NCI-H146 treated with DMSO at 0.1 percent for 48 hours (cell line): Measurements from ENCODE around the gene RNFT2.
"Not testable (repeated sequence)": the region's sequence is repeated elsewhere in the genome, so short reads cannot be mapped to it uniquely, and the experiment has no call there.

ENCODE experiments used
- DNase-seq: peaks from one replicate; lab custom pipeline; 2025; ENCODE audit not compliant: unreplicated experiment; lab: John Stamatoyannopoulos, UW

RNFT2 gene

DNA sequence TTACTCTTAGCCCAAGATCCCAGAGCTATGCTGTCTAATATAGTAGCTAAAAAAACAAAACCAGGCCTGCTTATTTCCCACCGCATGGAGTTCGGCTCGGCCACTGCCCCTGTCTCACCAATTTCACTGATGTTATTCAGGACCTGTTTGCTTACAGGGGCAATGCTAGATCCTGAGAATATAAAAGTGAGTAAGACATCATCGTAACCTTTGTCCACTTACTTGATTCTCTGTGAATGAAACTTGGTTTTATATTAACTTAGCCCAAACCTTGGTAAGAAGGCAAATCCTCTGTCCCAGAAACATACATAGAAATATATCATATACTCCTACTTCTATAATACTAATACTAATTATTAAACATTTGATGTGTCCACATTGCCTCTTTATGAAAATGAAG is 56.6 kb downstream of the RNFT2 start:
- DNase-seq = no peak

DNA sequence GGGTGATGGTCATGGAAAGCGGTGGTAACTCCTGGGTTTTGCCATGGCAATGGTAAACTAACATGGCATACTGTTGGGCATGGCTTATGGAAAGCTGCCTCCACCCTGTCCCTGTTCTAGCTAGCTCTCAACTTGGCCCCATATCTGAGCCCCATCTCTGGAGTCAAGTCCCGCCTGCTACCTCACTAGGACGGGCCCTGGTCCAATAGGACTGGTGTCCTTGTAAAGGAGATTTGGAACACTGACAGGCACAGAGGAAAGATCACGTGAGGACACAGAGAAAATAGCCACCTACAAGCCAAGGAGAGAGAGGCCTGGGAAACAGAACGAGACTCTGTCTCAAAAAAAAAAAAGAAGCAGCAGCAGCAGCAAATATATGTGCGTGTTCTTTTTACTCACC is 59.8 kb downstream of the RNFT2 start:
- no peak for DNase-seq

DNA sequence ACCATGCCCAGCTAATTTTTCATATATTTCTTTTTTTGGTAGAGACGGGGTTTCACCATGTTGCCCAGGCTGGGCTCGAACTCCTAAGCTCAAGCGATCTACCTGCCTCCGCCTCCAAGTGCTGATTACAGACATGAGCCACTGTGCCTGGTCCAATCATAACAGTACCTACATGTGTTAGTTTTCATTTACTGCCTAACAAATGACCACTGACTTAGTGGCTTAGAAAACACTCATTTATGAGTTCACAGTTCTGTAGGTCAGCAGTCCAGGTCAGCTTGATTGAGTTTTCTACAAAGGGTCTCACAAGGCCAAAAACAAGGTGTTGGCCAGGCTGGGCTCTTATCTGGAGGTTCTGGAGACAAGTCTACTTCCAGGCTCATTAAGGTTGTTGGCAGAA is 60.6 kb downstream of the RNFT2 start:
- no peak for DNase-seq

DNA sequence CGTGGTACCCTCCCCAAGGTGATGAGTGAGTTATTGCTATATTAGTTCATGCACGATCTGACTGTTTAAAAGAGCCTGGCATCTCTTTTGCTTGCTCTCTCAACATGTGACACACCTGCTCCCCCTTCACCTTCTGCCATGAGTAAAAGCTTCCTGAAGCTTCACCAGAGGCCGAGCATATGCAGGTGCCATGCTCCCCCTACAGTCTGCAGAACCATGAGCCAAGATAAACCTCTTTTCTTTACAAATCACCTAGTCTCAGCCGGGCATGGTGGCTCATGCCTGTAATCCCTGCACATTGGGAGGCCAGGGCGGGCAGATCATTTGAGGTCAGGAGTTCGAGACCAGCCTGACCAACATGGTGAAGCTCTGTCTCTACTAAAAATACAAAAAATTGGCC is 61.8 kb downstream of the RNFT2 start:
- no peak for DNase-seq

DNA sequence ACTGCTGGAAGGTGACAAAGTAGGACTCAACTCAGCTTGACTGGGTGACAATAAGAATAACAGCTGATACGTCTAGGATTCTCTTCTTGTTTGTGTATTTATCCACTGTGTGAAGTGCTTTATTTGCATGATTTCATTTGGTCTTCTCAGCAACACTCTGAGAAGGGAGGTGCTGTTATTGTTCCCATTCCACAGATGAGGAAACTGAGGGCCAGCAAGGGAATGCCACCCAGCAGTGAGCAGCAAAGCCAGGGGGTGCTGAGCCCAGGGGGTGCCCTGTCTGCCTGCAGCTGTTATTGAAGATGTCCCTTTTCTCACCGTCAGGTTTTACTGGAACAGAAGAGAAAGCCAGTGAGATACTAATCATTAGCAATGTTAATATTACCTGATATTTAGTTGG is 62.8 kb downstream of the RNFT2 start:
- DNase-seq = no peak

DNA sequence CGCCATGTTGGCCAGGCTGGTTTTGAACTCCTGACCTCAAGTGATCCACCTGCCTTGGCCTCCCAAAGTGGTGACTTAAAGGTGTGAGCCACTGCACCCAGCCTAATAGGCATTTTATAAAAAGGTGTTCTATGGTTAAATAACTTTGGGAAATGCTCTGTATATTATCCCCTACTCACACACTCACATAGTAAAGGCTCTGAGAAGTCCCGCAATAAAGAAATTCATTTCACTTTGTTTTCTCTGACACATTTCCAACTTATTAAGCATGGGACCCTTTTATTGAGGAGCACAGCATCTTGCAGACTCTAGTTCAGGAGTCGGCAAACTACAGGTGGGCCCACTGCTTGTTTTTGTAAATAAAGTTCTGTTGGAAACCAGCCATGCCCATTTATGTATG is 63.9 kb downstream of the RNFT2 start:
- no peak for DNase-seq

DNA sequence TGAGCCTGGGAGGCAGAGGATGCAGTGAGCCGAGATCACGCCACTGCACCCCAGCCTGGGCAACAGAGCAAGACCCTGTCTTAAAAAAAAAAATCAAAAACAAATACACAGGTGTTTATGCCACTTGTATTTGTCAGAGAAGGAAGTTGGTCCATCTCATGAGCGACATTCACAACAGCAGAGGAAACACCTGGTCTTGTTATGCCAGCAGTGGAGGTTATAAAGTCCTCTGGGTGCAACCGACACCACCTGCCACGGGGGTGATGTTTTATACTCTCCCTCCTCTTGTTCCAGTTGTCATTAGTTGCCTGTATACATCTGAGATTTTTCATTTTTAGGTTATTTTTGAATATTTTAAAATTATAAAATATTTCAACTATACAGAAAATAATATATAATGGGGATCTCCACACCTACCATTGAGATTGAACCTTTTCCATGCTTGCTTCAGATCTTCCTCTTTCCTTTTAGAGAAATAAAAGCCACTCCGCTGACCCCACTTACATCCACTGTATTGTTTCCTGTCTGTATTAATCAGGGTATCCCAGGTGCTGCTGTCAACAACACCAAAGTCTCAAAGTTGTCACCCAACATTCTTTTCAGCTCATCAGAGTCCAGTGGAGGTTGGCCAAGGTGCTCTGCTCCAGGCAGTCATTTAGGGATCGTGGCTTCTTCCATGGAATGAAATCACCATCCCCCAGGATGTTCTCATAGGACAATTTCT is 65.1 kb downstream of the RNFT2 start:
- DNase-seq = no peak

DNA sequence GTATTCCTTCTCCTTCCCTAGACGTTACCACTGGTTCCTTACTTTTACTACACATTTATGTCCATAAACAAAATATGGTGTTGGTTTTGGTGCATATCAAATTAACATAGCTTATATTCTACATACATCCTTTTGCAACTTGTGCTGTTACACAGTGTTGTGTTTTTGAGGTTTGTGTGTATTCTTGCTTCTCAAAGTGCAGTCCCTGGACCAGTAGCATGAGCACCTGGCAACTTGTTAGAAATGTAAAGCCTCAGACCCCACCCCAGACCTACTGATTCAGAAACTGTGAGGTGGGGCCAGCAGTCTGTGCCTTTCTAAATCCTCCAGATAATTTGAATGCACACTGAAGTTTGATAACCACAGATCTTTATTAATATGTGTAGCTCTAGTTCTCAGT is 65.9 kb downstream of the RNFT2 start:
- DNase-seq = no peak

DNA sequence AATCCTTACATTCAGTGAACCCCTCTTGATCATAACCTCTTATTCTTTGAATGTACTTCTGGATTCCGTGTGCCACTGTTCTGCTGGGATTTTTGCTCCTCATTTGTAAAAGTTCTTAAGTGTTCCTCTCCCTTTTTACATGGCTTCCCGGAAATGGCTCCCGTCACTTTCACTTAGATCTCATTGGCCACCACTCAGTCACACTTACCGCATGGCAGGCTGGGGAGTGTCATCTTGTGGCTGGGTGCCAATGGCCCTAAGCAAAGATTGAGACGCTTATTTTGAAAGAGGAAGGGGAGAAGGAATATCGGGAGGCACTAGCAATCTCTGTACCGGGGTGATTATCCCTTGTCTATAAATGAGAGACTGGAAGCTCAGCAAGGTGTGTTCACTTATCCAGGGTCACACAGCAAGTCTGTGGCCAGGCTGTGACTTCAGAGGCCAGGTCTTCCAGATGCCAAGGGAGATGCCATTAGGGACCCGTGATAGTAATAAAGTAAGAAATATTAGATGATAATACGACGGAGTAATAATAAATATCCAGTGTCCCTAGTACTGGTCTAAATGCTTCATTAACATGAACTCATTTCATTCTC is 68.8 kb downstream of the RNFT2 start:
- DNase-seq = no peak

DNA sequence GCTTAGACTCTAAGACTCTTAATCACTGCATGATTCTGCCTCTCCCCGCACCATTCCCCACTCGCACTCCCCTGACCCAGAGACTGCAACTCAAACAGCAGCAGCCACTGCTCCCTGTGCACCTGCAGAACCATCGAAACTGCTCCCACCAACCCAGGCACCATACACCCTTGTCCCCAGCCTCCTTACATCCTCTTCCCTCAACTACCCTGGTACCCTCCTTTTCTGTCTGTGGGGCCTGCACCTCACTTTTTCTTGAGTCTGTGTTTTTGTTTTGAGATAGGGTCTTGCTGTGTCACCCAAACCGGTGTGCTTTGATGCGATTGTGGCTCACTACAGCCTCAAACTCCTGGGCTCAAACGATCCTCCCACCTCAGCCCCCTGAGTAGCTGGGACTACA is 69.4 kb downstream of the RNFT2 start:
- DNase-seq = no peak

DNA sequence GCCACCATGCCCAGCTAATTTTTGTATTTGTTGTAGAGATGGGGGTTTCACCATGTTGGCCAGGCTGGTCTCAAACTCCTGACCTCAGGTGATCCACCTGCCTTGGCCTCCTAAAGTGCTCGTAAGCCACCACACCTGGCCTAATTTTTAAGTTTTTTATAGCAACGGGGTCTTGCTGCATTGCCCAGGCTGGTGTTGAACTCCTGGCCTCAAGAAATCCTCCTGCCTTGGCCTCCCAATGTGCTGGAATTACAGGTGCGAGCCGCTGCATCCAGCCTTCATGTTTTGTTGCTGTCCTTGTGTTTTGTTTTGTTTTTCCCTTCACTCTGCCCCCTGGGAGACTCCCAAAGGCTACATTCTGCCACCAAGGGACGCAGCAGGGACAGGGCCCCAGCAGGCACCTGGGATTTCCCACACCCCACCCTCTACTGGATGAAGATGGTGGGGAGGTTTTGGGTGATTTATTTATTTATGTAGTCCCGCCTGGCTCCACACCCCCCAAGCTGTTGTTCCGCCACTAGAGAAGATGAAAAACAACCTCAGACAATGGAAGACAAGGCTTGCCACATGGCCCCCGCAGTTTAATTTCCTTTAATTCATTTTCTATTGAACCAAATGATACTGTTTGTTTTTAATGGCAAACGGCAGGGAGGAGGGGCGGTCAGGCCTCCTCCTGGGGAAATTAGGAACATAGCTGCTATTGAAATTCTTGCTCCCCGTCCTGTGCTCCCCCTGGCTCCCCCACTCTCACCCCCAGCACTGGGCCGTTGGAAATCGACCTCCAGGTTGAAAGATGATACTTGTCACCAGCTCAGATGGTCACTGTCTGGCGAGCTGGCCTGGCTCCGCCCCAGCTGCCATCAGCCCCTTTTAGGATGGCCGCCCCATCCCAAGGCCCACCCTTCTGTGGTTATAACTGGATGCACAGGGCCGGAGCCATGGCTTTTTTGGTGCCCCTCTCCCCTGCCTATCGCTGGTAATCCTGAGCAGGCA is 70.3 kb downstream of the RNFT2 start:
- DNase-seq = no peak

DNA sequence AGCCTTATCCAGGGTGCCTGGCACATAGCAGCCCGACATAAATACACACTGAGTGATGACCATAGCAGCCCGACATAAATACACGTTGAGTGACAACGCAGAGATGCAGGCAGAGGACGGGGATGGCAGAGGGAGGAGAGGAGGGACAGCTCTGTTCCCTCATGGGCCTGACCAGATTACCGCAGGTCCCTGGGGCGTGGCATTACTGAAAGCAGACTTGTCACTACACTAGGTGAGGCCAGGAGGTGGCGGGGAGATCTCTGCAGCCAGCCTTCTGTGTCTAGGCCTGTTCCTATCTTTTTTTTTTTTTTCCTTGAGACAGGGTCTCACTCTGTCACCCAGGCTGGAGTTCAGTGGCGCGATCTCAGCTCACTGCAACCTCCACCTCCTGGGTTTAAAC is 74.1 kb downstream of the RNFT2 start:
- DNase-seq = no peak

DNA sequence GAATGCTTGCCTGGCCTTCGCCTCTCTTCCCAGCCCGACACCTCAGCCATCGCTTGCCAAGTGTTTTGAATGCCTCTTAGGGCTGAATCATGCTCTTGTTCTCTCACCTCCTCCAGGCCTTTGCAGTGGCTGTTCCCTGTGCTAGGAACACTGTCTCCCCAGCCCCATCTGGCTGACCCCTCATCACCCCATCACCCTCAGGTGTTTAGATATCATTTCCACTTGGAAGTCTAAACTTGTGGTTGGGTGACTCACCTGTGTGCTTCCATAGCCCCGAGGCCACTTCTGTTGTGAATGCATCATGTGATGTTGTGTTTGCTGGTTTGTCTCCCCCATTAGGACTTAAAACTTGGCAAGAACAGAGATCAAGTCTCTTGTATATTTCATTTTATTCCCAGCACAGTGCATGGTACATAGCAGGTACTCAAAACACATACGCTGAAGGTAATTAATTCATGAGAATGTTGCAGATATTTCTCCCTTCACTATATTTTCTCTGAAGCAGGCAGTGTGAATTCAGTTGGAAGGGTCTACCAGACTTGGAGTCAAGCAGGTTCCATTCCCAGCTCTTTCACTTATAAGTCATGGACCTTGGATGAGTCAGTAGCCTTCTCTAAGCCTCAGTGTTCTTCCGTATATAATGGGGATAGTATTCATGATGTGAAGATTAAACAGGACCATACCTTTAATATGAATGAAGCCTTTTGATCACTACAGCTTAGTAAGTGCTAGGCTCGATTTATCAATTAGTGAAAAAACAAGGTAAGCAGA is 75.3 kb downstream of the RNFT2 start:
- no peak for DNase-seq

DNA sequence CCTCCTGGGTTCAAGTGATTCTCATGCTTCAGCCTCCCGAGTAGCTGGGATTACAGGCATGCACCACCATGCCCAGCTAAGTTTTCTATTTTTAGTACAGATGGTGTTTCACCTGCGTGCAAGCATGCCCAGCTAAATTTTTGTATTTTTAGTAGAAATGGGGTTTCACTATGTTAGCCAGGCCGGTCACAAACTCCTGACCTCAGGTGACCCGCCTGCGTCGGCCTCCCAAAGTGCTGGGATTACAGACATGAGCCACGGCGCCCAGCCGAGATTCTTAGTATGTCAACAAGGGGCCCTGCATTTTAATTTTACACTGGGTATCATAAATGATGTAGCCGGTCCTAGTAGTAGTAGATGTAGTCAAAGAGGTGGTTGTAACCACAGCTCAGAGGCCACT is 76.7 kb downstream of the RNFT2 start:
- not testable (repeated sequence) for DNase-seq

DNA sequence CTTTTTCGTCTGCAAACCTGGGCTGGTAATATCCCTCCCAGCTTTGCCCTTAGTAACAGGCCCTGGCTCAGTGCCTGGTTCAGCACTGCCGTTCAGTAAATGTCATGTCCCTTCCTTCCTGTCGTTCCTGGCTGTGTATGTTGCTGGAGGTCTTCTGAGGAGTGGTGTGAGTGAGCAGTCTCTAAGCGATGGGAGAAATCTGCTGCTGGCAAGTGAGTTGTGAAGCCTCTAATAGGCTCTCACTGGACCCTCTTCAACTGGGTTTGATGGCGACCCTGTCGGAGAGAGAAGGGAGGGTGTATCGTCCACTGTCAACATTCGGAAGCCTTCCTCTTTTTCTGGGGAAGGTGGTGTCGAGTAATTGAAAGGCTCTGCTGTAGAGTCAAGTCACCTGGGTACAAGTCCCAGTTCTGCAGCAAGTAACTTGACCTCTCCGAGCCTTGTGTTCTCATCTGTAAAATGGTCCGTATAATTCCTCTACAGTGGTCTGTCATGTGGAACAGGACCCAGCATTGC is 80.3 kb downstream of the RNFT2 start:
- no peak for DNase-seq

DNA sequence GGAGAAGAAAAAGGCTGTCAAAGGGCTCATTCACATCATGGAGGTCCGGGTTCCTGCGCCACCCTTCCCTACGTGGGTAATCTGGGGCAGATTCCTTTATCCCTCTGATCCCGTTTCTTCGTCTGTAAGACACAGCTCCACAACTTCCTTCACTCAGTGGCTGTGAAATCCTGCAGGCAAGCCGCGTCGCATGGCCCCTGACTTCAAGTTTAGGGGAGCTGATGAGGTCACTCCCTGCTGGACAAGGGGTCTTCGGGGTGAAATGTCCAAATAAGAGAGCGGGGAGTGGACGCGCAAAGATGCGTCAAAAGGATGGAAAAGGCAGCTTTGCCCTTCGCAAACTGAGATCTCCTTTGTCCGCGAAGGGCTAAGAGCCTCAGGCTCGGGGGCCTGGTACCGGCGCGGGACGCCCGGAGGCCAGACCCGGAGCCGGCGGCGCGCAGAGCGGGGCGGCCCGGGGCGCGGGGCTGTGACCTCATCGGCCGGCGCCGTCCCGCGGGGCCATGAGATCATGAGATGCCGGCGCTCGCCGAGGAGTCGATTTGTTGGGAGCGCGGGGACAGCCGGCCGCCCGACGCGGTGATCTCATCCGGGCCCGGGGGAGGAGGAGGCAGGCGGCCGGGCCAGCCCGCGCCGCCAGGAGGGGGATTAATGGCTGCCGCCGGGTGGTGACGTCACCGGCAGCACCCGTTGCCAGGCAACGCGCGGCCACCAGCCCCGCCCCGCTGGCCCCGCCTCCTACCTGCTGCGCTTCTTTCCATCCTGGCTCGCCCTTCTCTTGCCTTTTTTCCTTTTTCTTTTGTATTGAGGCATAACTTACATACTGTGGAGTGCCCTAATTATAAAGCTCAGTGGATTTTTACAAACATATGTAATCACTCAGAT is 81.1 kb downstream of the RNFT2 start:
- DNase-seq = peak; percentile 88

DNA sequence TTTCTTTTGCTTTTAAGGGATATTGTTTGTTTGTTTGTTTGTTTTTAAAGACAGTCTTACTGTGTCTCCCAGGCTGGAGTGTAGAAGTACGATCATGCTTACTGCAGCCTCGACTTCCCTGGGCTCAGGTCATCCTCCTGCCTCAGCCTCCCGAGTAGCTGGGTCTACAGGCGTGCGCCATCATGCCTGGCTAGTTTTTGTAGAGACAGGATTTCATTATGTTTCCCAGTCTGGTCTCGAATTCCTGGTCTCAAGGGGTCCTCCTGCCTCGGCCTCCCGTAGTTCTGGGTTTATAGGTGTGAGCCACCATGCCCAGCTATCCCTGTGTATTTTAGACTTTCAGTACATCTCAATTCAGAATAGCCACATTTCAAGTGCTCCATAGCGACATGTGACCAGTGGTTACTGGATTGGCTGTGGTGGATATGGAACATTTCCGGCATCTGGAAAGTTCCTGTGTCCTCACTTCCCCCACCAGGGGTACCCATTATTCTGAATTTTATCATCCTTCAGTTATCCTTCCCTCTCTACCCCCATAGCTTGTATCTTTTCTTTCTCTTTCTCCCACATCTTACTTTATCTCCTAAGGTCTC is 82.0 kb downstream of the RNFT2 start:
- DNase-seq = no peak

DNA sequence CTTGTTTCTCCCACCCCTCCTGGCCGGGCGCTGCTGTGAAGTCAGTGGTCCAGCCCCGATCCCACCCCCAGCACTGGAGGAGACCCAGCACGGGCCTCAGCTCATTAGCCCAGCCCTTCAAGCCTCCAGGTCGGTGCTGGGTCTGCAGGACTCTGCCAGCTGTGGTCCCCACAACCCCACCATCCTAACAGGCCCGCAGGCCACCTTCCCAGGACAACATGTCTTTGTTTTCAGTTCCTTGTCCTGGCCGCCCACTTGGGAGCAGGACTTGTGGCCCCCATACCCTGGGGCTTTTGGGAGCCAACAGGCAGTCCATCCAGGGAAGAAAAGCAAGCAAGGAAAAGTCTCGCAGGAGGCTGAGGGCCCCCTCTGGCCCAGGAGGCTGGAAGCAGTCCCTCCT is 83.2 kb downstream of the RNFT2 start:
- no peak for DNase-seq

DNA sequence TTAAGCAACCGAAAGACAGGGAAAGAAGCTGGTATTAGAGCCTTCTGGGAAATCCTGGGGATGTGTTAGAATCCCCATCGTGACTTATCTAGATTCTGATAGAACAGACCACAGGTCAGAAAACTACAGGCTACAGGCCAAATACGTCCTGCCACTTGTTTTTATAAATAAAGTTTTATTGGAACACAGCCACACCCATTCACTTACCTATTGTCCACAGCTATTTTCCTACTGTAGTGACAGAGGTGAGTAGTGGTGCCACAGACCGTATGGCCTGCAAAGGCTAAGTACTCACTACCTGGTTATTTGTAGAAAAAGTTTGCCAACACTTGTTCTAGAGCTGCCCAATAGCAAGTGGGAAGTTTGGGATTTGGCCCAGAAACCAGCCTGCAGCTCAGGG is 89.3 kb downstream of the RNFT2 start:
- no peak for DNase-seq

DNA sequence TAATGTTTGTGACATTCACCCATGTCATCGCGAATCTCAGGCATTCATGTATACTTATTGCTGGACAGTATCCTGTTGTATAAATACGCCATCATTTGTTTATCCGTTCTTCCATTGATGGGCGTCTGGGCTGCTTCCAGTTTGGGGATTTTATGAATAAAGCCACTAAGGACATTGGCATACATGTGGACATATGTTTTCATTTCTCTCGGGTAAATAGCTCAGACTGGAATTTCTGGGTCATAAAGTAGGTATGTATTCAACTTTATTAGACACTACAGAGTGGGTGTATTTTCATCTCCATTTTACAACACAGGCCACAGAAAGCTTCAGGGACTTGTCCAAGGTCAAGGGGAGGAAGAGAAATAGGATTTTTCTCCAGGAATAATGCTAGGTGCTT is 94.2 kb downstream of the RNFT2 start:
- no peak for DNase-seq
